ENCODE measurements around the gene FIGNL1. TPM values are rescaled to one million over a fixed set of nuclear protein-coding genes. Genes with fewer than 3 reads are reported as not detected.

The FIGNL1 gene, protein sequence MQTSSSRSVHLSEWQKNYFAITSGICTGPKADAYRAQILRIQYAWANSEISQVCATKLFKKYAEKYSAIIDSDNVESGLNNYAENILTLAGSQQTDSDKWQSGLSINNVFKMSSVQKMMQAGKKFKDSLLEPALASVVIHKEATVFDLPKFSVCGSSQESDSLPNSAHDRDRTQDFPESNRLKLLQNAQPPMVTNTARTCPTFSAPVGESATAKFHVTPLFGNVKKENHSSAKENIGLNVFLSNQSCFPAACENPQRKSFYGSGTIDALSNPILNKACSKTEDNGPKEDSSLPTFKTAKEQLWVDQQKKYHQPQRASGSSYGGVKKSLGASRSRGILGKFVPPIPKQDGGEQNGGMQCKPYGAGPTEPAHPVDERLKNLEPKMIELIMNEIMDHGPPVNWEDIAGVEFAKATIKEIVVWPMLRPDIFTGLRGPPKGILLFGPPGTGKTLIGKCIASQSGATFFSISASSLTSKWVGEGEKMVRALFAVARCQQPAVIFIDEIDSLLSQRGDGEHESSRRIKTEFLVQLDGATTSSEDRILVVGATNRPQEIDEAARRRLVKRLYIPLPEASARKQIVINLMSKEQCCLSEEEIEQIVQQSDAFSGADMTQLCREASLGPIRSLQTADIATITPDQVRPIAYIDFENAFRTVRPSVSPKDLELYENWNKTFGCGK
- 56.5 and 61.7 TPM in 2 replicates for total RNA-seq

DNA sequence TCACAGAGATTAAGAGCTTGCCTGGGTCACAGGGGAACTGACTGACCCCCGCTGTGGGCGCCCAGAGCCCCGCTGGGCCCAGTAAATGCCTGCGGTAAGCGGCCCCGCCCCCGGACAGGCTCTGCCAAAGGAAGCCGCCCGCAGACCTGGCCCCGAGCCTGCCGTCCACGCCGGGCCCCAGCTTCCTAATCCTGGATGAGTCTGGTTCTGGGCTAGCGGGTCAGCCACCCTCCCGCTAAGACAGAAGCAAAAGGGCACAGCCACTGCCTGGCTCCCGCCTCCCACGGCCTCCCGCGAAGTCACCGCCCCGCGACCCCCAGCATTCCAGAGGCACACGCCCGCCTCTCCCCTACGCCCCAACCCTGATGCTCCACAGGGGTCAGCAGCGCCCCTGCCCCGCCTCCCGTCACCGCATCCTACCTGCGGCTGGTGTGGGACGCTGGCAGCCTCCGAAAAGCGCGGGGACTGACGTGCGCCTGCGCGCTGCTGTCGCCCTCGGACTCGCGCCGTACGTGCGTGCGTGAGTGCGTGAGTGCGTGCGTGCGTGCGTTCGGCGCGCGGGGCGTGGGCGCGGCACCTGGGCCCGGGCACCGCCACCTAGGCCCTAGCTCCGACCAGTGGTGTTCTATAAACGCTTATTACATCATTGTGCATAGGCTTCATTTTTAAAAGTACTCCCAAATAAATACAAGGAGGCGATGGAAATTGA, at the start of gene FIGNL1:
Gene FIGNL1, minus strand, starts transcription at position 470 of the 709 bp plus-strand sequence. CDS start 3,063 bp downstream, outside the sequence.

Other genes with a start within 250 kb of the FIGNL1 start
- gene IKZF1, start 145.6 kb downstream of the FIGNL1 start, total RNA-seq: not detected in 2 replicates
- gene DDC, start 115.1 kb upstream of the FIGNL1 start, total RNA-seq: not detected in 2 replicates

Measured in epithelial cell of umbilical artery (primary cell).